Measurements from ENCODE around the gene DDX47.
"Not testable (repeated sequence)": the region's sequence is repeated elsewhere in the genome, so short reads cannot be mapped to it uniquely, and the experiment has no call there.

DDX47 gene

GRCh38 chr12:12874029-12874428 is 60.9 kb downstream of the DDX47 start:
- no peaks in the 10 kb centered on the region for H3K36me3 ChIP-seq (ENCODE audit: control insufficient read depth, insufficient read depth, low read length)

GRCh38 chr12:12875301-12875700 is 62.2 kb downstream of the DDX47 start:
- not testable (repeated sequence) for H3K27ac ChIP-seq (ENCODE audit: low read depth, low read length); H3K9me3 ChIP-seq (ENCODE audit: control insufficient read depth, insufficient read depth, low read length); H3K4me3 ChIP-seq (ENCODE audit: low read depth, low read length); H3K27me3 ChIP-seq (ENCODE audit: control insufficient read depth, insufficient read depth, low read length); H3K36me3 ChIP-seq (ENCODE audit: control insufficient read depth, insufficient read depth, low read length); H3K9ac ChIP-seq (ENCODE audit: low read depth, low read length)
- peaks cover 26% of the 10 kb centered on the region for H3K4me1 ChIP-seq (ENCODE audit: control insufficient read depth, insufficient read depth, low read length)

More at GRCh38 chr12:12874029-12874428, 60.9 kb downstream of the DDX47 start:
- Histone ChIP-seq H3K9me3 (ENCODE audit: control insufficient read depth, insufficient read depth, low read length) (no peaks in the 10 kb centered on the region), H3K4me1 (ENCODE audit: control insufficient read depth, insufficient read depth, low read length) (peaks cover 26% of the 10 kb centered on the region), H3K4me3 (ENCODE audit: low read depth, low read length) (no peak overlapping the region), H3K27ac (ENCODE audit: low read depth, low read length) (peak overlapping the region; percentile 65), H3K9ac (ENCODE audit: low read depth, low read length) (no peak overlapping the region), H3K27me3 (ENCODE audit: control insufficient read depth, insufficient read depth, low read length) (no peaks in the 10 kb centered on the region)

- no peaks in the 10 kb centered on the region for H3K36me3 ChIP-seq (ENCODE audit: control insufficient read depth, insufficient read depth, low read length)
- peaks cover 16% of the 10 kb centered on the region for H3K4me1 ChIP-seq (ENCODE audit: control insufficient read depth, insufficient read depth, low read length)
- H3K9ac ChIP-seq (ENCODE audit: low read depth, low read length): no peak overlapping the region
- H3K4me3 ChIP-seq (ENCODE audit: low read depth, low read length): no peak overlapping the region
- H3K27ac ChIP-seq (ENCODE audit: low read depth, low read length): no peak overlapping the region
- no peaks in the 10 kb centered on the region for H3K9me3 ChIP-seq (ENCODE audit: control insufficient read depth, insufficient read depth, low read length)
- H3K27me3 ChIP-seq (ENCODE audit: control insufficient read depth, insufficient read depth, low read length): no peaks in the 10 kb centered on the region
Measured at GRCh38 chr12:12877153-12877768, 64.1 kb downstream of the DDX47 start.

- Histone ChIP-seq H3K36me3 (ENCODE audit: control insufficient read depth, insufficient read depth, low read length) (no peaks in the 10 kb centered on the region), H3K27me3 (ENCODE audit: control insufficient read depth, insufficient read depth, low read length) (no peaks in the 10 kb centered on the region), H3K27ac (ENCODE audit: low read depth, low read length) (no peak overlapping the region), H3K9me3 (ENCODE audit: control insufficient read depth, insufficient read depth, low read length) (no peaks in the 10 kb centered on the region), H3K4me3 (ENCODE audit: low read depth, low read length) (no peak overlapping the region), H3K4me1 (ENCODE audit: control insufficient read depth, insufficient read depth, low read length) (peaks cover 10% of the 10 kb centered on the region), H3K9ac (ENCODE audit: low read depth, low read length) (no peak overlapping the region)
Measured at GRCh38 chr12:12877781-12878455, 64.8 kb downstream of the DDX47 start.
